NCI-H146 (cell line): Measurements from ENCODE around the gene DGKB.
"Not testable (repeated sequence)": the region's sequence is repeated elsewhere in the genome, so short reads cannot be mapped to it uniquely, and the experiment has no call there.

Source experiments
- DNase-seq: peaks from one replicate; lab custom pipeline; 2025; lab: John Stamatoyannopoulos, UW

The DGKB gene

DNA sequence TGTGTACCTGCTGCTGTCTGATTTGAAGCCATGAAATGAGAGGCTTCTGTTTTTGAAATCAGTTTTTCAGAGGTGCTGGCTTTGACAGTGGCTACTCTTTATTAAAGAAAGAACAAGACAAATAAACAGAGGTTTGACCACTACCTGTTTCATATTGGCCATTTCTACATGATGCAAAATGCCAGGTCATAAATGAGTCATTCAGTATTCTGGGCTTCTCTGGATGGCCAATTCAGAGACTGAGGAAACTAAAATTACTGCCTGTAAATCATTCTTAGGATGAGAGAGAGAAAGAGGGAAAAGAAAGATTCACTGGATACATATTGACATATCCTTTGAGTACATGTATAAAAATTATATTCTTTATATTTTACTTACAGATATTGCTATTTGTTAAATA lies 609.8 kb downstream of the DGKB start:
- DNase-seq = no peak

DNA sequence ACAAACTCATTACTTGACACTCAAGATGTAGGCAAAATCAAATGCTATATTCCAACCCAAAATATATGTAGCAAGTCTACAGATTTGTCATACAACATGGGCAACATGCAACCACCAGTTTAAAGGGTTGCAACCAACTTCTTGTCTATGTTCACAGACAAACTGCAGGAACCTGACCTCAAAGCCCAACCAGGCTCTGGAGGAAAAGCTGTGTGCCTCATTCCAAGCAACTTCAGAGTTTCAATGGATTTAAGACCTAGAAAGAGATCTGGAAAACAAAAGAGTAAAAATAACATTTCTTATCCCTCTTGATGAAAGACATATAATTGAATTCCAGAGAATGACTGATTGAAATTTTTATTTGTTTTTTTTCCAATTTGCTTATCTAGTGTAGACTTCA lies 612.6 kb downstream of the DGKB start:
- no peak for DNase-seq

DNA sequence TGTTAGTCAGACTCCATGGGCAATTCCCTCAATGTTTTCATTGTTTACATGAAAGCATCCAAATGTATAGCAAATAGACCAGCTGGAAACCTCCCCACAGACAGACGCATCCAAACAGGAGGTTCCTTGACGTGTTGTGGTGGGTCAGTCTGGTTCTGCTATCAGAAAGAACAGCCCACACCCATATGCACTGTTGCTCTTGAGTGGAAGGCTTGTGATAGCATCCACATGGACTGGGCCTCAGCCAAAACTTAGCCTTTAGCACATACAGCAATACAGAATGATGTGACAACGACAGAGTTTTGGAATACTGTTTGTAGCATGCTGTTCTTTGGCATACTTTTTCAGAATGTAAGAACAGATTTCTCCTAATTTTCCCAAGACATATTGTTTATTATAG lies 613.9 kb downstream of the DGKB start:
- DNase-seq = no peak

DNA sequence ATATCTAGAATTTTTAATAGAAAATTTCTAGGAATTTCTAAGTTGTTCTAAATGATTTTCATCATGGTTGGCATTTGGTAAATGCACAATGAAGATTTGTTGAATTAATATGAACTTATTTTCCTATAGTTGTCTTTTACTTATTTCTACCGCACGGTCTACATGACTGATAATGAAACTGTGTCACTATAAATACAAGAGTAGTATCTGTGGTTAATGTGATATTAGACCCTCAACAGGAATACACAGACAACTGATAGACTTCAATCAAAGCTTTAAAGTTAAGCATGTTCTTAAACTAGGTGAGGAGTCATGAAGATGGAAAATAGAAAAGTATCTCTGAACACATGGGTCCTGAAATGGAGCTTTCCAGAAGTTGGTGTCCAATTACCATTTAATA lies 615.2 kb downstream of the DGKB start:
- DNase-seq = no peak

DNA sequence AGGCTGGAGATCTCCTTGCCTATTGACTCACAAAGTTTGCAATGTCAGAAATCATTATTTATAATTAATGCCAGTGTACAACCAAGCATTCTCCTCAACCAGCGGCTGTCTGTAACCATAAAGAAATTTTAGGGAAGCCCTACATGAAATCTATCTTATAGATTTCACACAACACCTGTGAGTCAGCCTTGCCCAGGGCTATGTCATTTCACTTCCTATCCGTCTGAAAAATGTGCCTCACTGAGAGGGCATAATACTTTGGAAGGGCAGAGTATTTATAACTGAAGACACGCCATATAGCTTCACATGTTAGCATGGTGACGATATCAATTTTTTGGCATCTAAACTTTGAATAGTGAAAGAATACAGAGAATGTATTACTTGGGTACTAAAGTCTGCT lies 616.5 kb downstream of the DGKB start:
- no peak for DNase-seq

DNA sequence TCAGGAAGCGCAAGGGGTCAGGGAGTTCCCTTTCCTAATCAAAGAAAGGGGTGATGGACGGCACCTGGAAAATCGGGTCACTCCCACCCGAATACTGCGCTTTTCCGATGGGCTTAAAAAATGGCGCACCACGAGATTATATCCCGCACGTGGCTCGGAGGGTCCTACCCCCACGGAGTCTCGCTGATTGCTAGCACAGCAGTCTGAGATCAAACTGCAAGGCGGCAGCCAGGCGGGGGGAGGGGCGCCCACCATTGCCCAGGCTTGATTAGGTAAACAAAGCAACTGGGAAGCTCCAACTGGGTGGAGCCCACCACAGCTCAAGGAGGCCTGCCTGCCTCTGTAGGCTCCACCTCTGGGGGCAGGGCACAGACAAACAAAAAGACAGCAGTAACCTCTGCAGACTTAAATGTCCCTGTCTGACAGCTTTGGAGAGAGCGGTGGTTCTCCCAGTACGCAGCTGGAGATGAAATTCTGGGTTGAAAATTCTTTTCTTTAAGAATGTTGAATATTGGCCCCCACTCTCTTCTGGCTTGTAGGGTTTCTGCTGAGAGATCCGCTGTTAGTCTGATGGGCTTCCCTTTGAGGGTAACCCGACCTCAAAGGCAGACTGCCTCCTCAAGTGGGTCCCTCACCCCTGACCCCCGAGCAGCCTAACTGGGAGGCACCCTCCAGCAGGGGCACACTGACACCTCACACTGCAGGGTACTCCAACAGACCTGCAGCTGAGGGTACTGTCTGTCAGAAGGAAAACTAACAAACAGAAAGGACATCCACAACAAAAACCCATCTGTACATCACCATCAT lies 623.3 kb downstream of the DGKB start:
- not testable (repeated sequence) for DNase-seq

DNA sequence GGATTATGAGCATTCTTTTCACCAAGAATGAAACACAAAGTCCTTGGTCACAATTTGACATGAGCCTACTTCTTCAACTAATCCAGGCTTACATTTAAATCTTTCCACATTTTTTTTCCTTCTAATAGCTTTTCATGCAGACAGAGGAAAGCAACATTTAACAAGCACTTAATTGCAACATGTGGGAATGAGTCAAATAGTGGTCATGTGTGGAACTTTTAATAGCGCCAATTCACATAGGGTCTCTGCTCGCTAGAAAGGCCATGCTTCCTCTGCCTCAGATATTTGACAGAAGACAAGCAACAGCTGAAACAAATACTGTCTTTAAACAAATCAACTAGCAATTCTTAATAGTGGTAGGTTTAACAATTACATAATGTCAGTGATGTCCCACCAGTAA lies 627.2 kb downstream of the DGKB start:
- no peak for DNase-seq

DNA sequence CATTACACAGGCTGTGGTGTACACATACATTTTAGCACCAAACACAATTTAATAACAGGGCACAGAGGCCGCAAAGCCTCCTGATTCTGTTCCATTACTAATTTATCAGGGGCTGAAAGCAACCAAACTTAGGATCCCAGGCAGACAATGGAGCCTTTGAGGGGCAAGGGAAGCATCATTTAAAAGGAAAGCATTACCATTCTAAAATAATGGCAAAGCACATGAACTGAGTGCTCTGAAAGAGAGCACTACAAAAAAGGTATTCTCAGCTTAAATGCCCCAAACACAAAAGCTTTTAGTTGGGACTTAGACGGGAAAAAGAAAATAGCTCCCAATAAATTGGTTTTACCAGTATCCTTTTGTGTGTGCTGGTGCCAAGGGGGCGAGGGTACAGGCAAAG lies 631.1 kb downstream of the DGKB start:
- no peak for DNase-seq

DNA sequence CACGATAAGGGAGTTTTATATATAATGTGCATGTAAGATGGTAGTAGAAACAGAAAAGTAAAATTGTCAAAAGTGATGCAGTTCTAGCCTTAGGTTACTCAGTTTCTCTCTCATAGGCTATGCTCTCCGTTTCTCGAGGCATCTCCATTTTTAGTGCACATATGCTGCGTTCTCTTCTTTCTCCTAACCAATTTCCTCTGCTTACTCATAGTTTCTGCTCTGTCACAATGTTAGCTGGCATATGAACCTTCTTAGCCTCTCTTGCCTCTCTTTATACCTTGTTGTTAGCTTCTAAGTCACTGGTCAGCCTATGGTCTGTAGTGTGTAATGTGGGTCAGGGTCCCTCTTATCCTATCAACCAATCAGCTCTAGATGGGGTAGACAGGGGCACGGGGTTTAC lies 632.5 kb downstream of the DGKB start:
- no peak for DNase-seq

DNA sequence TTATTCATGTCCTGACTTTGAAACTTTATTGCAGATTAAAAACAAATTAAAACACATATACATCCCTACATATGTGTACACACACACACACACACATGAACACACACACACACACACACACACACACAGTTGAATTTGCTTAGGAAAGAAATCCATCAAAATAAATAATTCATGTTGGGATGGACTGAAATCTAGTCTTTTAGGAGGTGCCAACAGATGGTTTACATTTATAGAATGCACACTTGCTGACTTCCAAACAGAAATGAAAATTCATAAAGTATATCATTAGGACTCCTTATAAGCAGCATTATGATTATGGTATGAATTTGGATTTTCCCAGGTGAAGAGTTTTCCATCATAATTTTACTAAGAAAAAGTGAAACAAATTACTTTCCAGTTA lies 642.5 kb downstream of the DGKB start:
- DNase-seq = no peak

DNA sequence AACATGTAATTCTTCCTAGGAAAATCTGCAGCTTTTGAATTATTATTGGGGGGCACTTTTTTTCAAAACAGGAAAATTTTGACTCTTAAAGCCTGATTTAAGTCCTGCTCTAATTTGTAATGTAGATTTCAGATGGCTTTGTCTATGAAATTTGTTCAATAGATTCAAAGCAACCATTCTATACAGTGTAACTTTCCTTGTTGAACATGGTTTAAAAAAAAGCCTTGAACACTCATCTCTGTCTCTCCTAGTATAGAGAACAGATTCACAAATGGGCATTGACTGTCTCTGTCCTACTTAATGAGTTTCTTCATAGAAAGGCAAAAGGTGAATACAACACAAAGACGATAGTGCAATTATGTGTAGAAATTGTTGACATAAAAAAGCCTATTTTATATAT lies 643.7 kb downstream of the DGKB start:
- no peak for DNase-seq

DNA sequence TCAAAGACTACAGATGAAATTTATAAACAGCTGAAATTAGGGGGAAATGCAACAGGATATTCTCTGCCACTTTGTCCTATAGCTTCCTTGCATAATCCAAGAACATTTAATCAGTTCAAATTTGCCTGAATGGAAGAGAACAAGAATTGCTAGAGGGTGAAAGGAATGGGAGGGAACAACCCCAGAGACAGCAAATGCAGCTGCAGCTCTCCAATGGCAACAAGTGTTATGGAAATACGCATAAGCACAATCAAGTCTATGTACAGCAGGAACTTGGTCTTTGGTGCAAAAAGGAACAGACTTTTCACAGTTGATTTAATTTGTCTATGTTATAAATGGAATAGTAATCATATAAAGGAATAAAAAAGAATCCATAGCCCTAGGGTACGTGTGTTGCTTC lies 644.1 kb downstream of the DGKB start:
- DNase-seq = no peak

DNA sequence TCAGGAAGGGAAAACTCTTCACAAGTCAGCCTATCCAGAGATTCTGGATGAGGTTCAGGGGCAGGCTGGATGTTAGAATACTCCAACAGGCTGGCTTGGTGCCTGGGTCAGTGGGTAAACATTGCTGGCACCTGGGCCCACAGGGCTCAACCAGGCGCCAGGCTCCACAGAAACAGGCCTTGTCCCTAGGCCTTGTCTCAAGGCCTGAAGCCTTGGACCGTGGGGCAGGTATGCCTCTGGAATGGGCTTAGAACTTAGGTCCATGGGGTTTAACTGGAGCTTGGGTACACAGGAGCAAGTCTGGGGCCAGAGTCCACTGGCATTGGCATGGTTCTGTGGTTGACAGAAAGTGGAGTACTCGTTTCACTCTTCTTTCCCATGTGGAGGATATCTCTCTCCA lies 650.1 kb downstream of the DGKB start:
- no peak for DNase-seq

DNA sequence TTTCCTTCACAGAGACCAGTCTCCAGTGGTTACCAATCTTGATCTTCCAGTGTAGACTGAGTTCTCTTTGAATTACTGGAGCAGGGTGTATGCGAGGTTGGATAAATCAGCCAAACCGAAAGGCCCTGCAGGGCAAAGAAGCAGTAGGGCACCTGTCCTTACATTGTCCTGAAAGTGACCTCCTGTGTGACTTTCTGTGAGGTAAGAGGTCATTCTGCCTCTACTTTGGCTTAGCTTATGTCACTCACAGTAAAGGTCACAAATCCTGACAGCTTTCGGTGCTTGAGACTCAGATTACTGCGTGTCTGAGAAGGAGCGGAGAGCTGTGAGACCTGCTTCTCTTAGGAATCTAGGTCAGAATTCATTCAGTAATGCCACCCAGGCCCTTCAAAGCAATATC lies 660.4 kb downstream of the DGKB start:
- DNase-seq = no peak

DNA sequence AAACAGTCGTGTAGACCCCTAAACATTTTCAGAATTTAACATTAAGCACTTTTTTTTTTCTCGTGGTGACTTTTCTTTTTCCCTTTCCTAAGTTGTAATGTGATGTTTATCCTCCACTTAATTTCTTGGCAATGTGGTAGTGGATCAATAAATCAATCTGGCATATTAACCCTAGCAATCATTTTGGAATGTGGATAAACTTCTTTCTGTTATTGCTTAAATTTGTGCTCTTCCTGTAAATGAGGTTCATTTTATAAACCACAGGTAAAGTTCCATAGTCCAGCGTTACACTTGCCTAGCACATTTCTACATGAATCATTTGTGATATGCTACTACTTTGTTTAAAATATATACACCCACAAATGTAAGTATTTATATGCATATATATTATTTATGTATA lies 665.7 kb downstream of the DGKB start:
- DNase-seq = no peak

DNA sequence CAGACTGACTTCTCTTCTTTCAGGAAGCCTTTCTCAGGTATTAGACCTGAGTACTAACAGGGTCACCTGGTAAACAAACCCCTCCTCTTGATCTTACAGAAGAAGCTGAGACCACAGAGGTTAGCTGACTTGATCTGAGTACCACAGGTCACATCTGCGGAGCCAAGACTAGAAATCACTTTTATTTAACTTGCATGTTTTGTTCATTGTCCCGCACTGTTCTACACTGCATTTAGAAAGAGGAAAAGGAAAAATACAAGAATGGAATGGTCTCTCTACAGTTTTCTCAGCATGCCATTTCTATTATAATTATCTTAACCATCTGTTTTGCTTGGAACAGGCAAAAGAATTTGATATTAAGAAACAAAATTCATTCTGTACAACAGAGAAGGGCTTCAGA lies 667.5 kb downstream of the DGKB start:
- DNase-seq = no peak

DNA sequence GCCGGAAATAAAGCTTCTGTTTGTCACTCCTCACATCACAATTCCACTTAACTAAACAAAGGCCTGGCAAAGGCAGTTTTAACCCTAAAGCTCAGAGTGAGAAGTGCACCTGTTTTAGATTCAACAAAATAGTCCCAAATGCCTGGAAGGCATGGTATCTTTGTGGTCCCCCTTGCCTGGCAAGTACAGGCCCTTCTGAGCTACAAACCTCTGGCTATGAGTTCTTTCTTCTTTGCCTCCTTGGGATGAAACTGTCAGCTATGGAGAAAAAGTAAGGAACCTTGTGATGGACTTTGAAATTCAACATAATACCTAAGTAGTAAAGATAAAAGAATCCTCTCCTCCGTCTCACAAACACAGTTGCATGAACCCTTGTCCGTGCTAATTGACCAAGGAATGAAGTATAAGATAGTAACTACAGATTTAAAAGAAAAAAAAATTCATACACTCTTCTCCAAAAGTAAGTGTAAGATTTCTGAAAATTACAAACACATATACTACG lies 668.6 kb downstream of the DGKB start:
- DNase-seq = peak; percentile 76

DNA sequence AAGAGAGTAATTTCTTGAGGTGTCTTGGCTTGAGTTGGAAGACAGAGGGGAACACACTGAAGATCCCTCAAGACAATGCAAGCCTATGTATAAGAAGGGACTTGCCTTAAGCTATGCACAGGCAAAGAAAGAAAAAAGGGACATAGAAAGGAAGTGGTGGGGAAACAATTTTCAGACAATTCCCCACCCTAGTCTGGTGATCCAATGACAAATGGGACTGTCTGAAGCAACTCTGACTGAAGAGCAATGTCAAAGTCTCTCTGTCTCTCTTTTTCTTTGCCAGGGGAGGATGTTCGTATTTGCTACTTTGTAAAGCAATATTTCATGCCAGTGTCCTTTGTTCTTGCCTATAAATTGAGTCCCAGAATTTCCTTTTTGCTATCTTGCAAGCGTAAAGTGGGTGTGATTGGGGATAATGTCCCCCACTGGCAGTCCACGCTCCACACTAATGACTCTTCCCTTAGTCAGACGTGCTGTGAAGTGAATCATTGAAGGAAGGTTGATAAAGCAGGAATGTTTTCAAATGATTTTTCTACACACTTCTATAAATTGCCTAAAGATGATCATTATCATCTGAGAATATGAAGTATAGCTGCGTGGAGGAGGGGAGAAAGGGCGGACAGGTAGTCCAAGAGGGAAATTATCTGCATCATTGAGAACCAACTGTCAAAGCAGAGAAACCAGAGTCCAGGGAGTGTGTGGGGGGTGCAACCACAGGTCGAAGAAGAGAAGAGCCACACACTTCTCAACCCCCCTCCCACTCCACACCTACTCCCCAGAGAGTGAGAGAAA lies 669.3 kb downstream of the DGKB start:
- no peak for DNase-seq

DNA sequence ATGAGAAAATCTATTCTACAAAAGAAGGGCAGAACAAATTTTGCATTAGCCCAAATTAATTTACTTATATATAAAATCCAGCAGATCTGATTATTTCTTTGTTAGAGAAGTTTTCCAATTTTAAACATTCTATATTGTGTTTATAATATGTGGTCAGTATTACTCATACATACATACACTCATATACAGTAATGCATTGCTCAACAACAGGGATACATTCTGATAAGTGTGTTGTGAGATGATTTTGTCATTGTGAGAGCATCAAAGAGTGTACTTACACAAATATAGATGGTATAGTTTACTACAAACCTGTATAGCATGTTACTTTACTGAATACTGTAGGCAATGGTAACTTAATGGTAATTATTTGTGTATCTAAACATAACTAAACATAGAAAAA lies 673.5 kb downstream of the DGKB start:
- DNase-seq = no peak

DNA sequence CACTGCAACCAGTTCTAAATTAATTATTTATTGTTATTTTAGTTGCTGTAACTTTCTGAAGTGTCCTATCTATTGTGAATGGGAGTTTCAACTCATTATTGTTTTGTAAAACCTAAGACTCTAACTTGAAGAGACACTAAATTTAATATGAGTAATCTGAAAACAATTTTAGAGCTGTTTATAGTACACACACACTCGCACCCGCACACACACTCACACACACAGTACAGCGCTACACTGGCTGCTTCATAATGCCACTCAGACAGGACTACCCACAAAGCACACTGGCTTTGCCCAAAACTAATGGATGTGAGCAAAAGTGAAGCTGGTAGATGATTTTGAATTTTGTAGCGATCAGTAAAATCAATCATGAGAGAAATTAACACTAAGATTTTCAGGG lies 674.2 kb downstream of the DGKB start:
- no peak for DNase-seq

DNA sequence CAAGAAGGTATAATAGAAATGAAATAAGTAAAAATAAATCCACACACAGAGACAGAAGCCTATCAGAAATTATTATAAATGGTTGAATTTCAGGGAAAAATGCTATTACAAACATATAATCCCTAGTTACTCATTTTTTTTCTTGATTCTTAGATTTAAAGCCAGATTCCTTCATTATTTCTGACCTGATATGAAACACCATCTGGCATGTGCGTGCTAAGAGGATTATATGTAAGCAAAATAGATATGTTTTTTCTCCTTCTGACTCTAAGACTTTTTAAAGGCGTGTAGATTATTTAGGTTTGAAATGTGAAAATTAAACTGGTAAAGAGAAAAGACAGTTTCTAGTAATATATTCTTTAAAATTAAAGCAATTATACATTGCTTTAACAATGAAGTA lies 676.4 kb downstream of the DGKB start:
- no peak for DNase-seq

DNA sequence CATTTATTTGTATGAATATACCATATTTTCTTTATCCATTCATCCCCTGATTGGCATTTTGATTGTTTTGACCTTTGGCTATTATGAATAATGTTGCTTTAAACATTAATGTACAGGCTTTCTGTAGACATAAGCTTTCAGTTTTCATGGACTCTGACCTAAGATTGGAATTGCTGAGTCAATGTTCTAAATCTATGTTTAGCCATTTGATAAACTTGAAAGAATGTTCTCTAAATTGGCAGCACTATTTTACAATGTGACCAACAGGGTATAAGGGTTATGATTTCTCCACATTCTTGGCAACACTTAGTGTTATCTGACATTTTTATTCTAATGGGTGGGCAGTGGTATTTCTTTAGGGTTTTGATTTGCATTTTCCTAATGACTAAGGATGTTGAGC lies 683.4 kb downstream of the DGKB start:
- no peak for DNase-seq

DNA sequence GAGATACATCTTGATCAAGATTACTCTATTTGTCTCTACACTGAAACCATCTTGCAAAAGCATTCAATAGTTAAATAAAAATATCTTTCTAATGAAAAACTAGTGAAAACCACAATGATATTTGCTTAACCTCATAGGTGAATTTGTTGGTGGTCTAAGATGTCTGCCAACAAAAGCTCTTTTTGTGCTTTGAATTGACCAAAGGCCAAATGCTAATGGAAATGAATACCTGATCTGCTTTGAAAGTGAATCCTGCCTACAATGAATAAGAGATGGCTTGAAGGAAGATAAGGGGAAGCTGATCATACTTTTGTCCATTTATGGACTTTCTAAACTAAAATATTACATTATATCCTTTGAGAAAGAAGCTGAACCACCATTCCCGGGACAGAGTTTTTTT lies 684.2 kb downstream of the DGKB start:
- DNase-seq = peak; percentile 9
